Upper lobe of left lung (tissue), 6 donors: ENCODE results near the gene FMN2. TPM values are rescaled to one million over a fixed set of nuclear protein-coding genes. Genes with fewer than 3 reads are reported as not detected.
A peak's percentile ranks its signal among the peaks of the same experiment; 100 is the strongest.

Experiments
- ATAC-seq, 2 donors: fragments of 200-7000 bp; cut with Tn5 transposase; one replicate each; pipeline ENCODE4 v1.9.1; 2022; ENCODE audit warnings: mild to moderate bottlenecking in 2 of 2, moderate library complexity in 2 of 2; ENCODE audit not compliant: low FRiP score in 2 of 2
- DNase-seq, 2 donors: peaks; one replicate each; pipeline ENCODE4 v3.0.0-alpha.2; 2019 to 2020
- H3K27ac ChIP-seq, 4 donors: fragments of 200-600 bp; sonication (generic); one replicate each; pipeline ENCODE4 v1.5.1; 2016 to 2019
- H3K27me3 ChIP-seq, 4 donors: fragments of 200-600 bp; sonication (generic); one replicate each; pipeline ENCODE4 v1.5.1; 2017 to 2019
- H3K36me3 ChIP-seq, 4 donors: fragments of 200-600 bp; sonication (generic); one replicate each; pipeline ENCODE4 v1.5.1; 2016 to 2019
- H3K4me1 ChIP-seq, 4 donors: fragments of 200-600 bp; sonication (generic); one replicate each; pipeline ENCODE4 v1.5.1; 2018 to 2019
- H3K4me3 ChIP-seq, 4 donors: fragments of 200-600 bp; sonication (generic); one replicate each; pipeline ENCODE4 v1.5.1; 2017 to 2019; ENCODE audit warnings: mild to moderate bottlenecking in 2 of 4, moderate library complexity in 1 of 4
- H3K9me3 ChIP-seq, 4 donors: fragments of 200-600 bp; sonication (generic); one replicate each; pipeline ENCODE4 v1.5.1; 2018 to 2019
- EP300 ChIP-seq, 4 donors: sonication (generic); formaldehyde crosslinking; IDR thresholded peaks; one replicate each; pipeline ENCODE4 v1.5.1; 2017; ENCODE audit warnings: antibody characterized with exemption in 4 of 4, control low read depth in 2 of 4
- POLR2A ChIP-seq, 4 donors: fragments of 450-650 bp; IDR thresholded peaks; one replicate each; pipeline ENCODE4 v1.5.1; 2016 to 2017; ENCODE audit warnings: antibody characterized with exemption in 4 of 4, mild to moderate bottlenecking in 2 of 4
- POLR2AphosphoS5 ChIP-seq, 2 donors: sonication (generic); formaldehyde crosslinking; IDR thresholded peaks; one replicate each; pipeline ENCODE4 v1.5.1; 2017; ENCODE audit warnings: antibody characterized with exemption in 2 of 2
- WGBS, 2 donors: methylation state at CpG; one replicate each; pipeline ENCODE4 v1.1.5; 2017 to 2018; 5-methylcytosine and 5-hydroxymethylcytosine counted together
- total RNA-seq, 6 donors: library from RNA; depleted of rRNA in 4 of 6; stranded (reverse); fragments of >200 nt in 4 of 6; gene quantifications; one replicate each; pipeline versions ENCODE4 v1.1.0 to v1.2.1, GENCODE V29; 2016 to 2021
- TF ChIP-seq, protein P1 (sequence below), 6 experiments: fragments of 450-650 bp in 4 of 6; fragments of 200-600 bp in 2 of 6; sonication (generic) in 2 of 6; IDR thresholded peaks; one replicate each; pipeline ENCODE4 v1.5.1; 2016 to 2019; ENCODE audit warnings: antibody characterized with exemption in 6 of 6
- donor health status: DM: no; HTN: no; CAD: no; lungs with moderate emphysema.
- donor health status: DM: no; HTN: yes; CAD: no; lungs with severe emphysema.

FMN2 gene
- total RNA-seq, 6 donors from 2014 or later, result 0.06 to 1.0 (median 0.54) TPM; not detected in 1

DNA sequence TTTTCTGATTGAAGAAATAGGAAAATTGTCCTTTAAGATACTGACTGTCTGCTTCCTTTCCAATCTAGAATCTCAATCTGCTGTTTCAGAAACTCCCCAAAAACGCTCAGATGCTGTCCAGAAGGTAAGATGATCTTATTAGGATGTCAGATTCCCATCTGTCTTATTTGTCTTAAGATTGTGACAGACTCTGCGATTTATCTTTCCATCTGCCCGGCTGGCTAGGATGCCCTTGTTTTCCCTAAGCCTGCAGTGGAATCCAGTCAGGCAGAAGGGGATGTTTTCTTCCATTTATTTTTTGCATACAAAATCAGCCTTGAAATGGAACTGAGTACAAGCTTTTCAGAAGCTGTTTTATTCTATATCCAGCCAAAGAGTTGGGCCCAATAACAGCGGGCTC lies 96.5 kb downstream of the FMN2 start:
- H3K27ac ChIP-seq, result no peak overlapping the region

DNA sequence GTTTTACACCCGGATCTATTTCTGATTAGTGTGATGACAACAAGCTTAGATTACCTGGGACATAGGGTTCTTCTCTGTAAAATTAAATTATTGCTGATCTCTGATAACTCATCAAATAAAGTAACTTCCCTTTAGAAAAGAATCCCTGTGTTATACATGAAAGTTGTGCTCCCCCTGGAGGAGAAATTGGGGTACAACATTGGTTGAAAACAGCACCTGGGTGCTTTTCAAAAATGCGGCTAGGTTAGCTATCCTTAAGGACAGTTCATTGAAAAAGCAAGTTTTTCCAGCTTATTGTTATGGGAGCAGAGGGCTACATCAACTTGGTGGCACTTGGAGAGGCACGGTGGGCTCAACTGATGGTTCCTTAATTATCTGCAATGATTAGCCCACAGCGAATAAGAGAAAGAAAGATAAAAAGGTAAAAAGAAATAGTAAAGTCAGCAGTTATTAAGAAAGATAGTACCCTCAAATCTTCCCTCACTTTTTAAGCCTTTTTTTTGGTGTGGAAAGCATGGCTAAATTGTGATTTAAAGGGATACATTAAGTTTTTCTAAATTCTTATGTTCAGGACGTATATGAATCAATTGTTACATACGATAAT lies 97.8 kb downstream of the FMN2 start:
- Histone ChIP-seq H3K4me3 (no peak overlapping the region), H3K36me3 (no peaks in the 10 kb centered on the region), H3K27me3 (no peaks in the 10 kb centered on the region), H3K4me1 (no peaks in the 10 kb centered on the region), H3K9me3 (no peaks in the 10 kb centered on the region), H3K27ac (no peak overlapping the region)
- ATAC-seq (peak in 1 of 2 donors; percentile 50), DNase-seq (no peak)
- WGBS, 2 donors, result 32 to 39% methylated on average over 6 of the region's 6 CpGs
- TF ChIP-seq POLR2AphosphoS5 (IDR thresholded peaks at IDR 0.05), result no peak
- TF ChIP-seq, protein P1, sequence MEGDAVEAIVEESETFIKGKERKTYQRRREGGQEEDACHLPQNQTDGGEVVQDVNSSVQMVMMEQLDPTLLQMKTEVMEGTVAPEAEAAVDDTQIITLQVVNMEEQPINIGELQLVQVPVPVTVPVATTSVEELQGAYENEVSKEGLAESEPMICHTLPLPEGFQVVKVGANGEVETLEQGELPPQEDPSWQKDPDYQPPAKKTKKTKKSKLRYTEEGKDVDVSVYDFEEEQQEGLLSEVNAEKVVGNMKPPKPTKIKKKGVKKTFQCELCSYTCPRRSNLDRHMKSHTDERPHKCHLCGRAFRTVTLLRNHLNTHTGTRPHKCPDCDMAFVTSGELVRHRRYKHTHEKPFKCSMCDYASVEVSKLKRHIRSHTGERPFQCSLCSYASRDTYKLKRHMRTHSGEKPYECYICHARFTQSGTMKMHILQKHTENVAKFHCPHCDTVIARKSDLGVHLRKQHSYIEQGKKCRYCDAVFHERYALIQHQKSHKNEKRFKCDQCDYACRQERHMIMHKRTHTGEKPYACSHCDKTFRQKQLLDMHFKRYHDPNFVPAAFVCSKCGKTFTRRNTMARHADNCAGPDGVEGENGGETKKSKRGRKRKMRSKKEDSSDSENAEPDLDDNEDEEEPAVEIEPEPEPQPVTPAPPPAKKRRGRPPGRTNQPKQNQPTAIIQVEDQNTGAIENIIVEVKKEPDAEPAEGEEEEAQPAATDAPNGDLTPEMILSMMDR (IDR thresholded peaks at IDR 0.05), result peak; percentile 15 to 63 (median 52)

More for the DNA sequence above, 96.5 kb downstream of the FMN2 start:
- H3K36me3 ChIP-seq, result no peaks in the 10 kb centered on the region
- DNase-seq, result no peak
- no peaks in the 10 kb centered on the region for H3K27me3 ChIP-seq
- no peaks in the 10 kb centered on the region for H3K9me3 ChIP-seq
- no peak for ATAC-seq
- 75 to 82% methylated on average over 4 of the region's 4 CpGs for WGBS, 2 donors
- no peak overlapping the region for H3K4me3 ChIP-seq
- H3K4me1 ChIP-seq, result no peaks in the 10 kb centered on the region
- no peak for TF ChIP-seq EP300 (IDR thresholded peaks at IDR 0.05)
- TF ChIP-seq POLR2AphosphoS5 (IDR thresholded peaks at IDR 0.05), result no peak
- TF ChIP-seq POLR2A (IDR thresholded peaks at IDR 0.05), result no peak
- TF ChIP-seq, protein P1 (IDR thresholded peaks at IDR 0.05), result no peak

DNA sequence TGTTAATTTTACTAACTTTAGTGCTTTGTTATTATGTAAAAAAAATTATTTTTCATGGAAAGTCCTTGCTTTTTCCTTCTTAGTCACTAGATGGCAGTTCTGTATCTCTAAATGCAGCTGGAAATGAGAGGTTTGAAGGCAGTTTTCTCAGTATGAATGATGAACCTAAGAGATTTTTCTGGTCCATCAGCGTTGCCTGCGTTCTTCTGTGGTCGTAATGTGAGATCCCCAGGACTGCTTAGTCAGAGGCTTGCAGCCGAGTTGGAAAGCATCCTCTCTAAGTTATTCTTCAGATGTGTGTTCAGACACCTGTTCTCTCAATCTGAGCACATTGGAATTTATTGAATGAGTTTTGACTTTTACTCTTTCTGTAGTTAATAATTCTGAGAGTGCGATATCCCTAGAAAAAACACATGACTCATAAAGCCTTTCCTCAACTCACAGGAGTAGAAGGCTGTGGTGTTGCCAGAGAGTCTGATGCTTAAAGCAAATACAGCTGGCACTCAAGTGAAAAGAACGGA lies 99.3 kb downstream of the FMN2 start:
- no peaks in the 10 kb centered on the region for H3K9me3 ChIP-seq
- no peaks in the 10 kb centered on the region for H3K4me1 ChIP-seq
- TF ChIP-seq EP300 (IDR thresholded peaks at IDR 0.05) (no peak), POLR2AphosphoS5 (IDR thresholded peaks at IDR 0.05) (no peak), POLR2A (IDR thresholded peaks at IDR 0.05) (no peak)
- TF ChIP-seq, protein P1 (IDR thresholded peaks at IDR 0.05), result peak in 2 of 6 experiments; percentile 7 to 25
- 24 to 27% methylated on average over 6 of the region's 6 CpGs for whole genome bisulfite sequencing, 2 donors
- no peaks in the 10 kb centered on the region for H3K27me3 ChIP-seq
- H3K4me3 ChIP-seq, result no peak overlapping the region
- H3K27ac ChIP-seq, result no peak overlapping the region
- DNase-seq (no peak), ATAC-seq (peak; percentile 22 to 88)
- H3K36me3 ChIP-seq, result no peaks in the 10 kb centered on the region

DNA sequence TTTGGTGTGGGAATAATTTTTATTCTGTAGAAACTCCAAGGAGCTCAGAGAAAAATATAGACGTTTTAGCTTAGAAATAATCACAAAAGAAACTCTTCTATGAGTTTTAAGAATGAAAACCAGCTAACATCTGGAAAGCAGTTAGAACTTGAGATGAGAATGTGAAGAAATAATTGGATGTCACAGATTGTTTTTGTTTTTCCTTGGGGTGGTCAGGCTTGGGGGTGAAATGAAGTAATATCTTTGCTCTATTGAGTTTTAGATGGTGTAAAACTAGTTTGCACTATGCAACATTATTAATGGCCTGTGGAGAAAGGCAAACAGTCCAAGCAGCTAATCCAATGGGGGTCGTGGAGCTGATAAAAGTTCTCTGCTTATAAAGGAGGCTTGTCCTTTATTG lies 101.2 kb downstream of the FMN2 start:
- 59 to 64% methylated on average over 2 of the region's 2 CpGs for WGBS, 2 donors
- TF ChIP-seq, protein P1 (IDR thresholded peaks at IDR 0.05), result no peak
- no peak for TF ChIP-seq EP300 (IDR thresholded peaks at IDR 0.05)
- TF ChIP-seq POLR2A (IDR thresholded peaks at IDR 0.05), result no peak
- no peak for TF ChIP-seq POLR2AphosphoS5 (IDR thresholded peaks at IDR 0.05)
- Histone ChIP-seq H3K4me1 (no peaks in the 10 kb centered on the region), H3K9me3 (no peaks in the 10 kb centered on the region), H3K27me3 (no peaks in the 10 kb centered on the region), H3K36me3 (no peaks in the 10 kb centered on the region), H3K4me3 (no peak overlapping the region), H3K27ac (no peak overlapping the region)
- ATAC-seq (no peak), DNase-seq (no peak)

DNA sequence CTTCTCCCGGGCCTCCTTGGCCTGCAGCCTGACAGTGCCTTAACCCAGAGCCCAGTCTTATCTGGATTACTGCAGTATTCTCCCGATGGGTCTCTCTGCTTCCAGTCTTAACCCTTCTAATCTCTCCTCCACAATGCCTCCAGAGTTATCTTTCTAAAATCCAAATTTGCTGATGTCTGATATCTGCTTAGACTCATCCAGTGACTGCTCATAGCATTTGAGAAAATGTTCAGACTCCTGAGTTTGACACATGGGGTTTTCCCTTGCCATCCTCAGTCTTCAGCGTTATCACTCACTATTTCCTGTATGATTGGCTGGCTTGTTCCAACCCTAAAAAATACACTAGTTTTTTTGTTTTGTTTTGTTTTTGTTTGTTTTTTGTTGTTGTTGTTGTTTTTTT lies 102.0 kb downstream of the FMN2 start:
- 56 to 60% methylated on average over 3 of the region's 3 CpGs for WGBS, 2 donors

More for the DNA sequence above, 102.0 kb downstream of the FMN2 start:
- Histone ChIP-seq H3K27ac (no peak overlapping the region), H3K4me1 (no peaks in the 10 kb centered on the region), H3K4me3 (no peak overlapping the region), H3K9me3 (no peaks in the 10 kb centered on the region), H3K27me3 (no peaks in the 10 kb centered on the region), H3K36me3 (no peaks in the 10 kb centered on the region)
- TF ChIP-seq, protein P1 (IDR thresholded peaks at IDR 0.05), result no peak
- TF ChIP-seq EP300 (IDR thresholded peaks at IDR 0.05), result no peak
- no peak for TF ChIP-seq POLR2AphosphoS5 (IDR thresholded peaks at IDR 0.05)
- no peak for TF ChIP-seq POLR2A (IDR thresholded peaks at IDR 0.05)
- DNase-seq (no peak), ATAC-seq (no peak)
